ENCODE results near the gene NABP1.

Gene NABP1

DNA sequence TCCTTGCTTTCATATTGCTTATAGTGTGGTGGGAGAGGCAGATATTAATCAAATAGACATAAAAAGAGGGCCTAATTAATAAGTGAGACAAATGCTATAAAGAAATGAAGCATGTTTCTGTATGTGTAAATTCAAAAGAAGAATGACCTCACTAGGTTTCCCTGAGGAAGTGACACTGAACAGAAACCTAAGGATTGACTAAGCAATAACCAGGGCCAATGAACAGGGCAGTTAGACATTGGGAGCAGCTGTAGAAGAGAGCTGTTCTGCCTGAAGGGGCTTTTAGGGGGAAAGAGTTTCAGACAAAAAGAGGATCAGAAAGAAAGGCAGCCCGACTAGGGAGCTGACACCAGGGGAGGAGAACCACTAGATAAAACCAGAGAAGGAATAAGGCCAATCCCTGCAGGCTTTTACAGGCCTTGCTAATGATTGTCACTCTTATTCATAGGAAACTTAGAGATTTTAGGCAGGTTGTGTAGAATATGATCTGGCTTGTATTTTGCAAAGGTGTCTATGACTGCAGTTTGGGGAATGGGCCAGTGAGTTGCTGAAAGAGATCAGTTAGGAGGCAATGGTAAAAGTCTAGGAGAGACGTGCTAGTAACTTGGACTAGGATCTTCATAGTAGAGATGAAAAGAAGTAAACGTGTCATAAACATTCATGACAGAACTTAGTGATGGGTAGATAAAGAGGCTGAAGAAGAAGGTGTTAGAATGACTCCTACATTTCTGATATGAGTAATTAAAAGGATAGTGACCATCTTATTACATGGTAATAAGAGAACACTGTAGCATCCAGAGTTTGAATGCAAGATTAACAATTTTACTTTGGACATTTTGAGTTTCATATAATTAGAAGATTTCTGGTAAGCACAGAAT is 26.8 kb upstream of the NABP1 start:
- no peak for DNase-seq

DNA sequence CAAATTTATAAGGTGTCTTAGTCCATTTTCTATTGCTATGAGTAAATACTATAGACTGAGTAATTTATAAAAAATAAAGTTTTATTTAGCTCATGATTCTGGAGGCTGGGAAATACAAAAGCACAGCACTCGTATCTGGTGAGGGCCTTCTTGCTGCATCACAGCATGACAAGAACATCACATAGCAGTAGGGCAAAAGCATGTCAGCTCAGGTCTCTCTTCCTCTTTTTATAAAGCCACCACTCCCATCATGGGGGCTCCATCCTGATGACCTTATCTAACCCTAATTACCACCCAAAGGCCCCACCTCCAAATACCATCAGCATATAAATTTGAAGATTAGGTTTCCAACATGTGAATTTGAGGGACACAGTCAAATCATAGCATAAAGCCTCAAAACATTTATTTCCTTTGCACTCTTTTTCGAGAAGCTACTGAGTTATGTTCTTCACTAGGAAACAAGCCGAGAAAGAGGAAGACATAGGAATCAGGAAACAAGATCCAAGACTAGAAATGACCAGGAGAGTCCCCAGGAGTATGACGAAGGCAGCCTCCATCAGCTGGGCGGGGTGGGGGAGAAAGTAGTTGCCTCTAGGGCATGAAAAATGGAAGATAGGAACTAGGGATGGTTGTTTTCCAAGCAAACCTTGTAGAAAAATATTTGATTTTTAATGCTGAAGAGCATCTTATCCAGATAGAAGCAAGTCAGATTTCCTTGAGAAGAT is 24.1 kb upstream of the NABP1 start:
- DNase-seq = no peak

DNA sequence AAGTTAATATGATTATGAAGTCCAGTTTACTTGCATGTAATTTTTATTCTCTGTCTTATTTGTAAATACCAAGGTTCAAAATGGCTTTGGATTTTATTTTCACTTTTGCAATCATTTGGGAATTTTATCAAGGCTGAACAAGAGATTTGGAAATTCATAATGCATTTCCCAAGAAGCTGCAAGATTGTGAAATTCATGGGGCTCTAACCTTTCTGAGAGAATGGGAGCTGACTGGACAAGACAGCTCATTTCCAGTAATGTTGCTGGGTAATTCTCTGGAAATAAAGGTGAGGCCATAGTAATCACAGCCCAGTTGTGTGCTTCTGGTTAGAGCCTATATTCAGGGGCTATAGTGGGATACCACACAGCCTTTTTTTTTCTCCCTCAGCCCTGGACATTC is 21.5 kb upstream of the NABP1 start:
- no peak for DNase-seq

DNA sequence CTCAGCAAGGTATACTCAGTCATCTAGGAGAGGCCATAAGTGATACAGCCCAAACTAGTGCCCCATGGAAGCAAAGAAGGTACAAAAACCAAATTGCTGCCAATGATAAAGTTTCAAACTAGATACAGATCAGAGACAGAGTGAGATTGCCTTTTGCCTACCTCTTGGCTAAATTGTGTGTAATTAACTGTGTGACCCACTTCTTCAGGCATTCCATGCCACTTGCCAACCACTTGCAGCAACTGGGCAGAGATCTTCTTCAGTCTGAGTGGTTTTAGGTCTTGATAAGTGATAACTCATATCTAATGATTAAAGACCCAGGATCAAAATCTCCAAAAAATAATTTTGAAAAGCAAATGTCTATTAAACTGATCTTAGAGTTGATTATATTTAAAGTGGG is 21.1 kb upstream of the NABP1 start:
- DNase-seq = no peak

DNA sequence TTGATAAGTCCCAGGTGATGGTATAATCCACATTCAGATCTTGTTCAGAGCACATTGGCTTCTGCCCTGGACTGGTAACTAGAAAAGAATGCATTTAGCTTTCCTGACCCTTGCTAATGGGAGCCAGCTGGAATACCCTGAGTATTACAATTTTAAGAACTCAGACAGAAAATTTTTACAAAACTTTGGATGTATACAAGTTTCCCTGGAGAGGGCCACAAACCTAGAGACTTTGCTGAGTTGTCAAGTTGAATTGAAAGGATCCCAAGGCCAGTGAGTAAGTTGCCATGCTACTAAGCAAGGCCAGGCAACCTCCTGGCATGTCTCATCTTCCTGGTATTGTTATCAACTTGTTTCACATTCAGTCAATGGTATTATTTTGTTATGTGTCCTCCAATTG is 20.0 kb upstream of the NABP1 start:
- no peak for DNase-seq

DNA sequence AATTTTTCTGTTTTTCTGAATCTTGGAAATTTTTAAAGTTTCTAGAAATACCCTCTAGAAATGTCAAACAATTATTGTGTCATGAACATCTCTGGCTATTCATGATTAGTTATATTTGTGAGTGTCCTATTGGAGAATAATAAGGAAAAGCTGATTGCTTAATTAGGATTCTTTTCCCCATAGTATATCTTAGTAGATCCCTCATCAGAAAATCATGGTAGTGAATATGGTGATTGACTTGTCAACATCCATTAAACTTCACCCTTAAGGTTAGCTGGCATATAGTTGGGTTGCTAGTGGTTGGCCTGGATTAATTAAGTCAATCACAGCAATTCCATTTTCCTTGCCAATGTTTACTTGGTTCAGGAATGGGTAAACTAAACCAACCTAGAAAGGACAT is 18.7 kb upstream of the NABP1 start:
- no peak for DNase-seq

DNA sequence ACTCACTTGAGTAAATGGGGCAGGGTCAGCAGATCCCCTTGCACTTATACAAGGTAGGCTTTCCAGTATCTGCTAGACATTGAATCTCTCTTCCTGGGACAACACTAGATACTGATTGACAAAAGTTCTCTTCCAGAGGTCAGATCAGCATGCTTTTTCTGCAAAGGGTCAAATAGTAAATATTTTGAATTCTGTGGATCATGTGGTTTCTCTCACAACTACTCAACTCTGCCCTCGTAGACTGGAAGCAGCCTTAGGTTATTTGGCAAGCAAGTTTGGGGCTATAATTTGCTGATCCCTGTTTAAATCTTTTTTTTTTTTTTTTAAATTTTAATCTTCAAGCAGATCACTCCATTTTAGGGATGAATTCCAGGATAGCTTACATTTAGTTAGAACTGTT is 17.4 kb upstream of the NABP1 start:
- no peak for DNase-seq

DNA sequence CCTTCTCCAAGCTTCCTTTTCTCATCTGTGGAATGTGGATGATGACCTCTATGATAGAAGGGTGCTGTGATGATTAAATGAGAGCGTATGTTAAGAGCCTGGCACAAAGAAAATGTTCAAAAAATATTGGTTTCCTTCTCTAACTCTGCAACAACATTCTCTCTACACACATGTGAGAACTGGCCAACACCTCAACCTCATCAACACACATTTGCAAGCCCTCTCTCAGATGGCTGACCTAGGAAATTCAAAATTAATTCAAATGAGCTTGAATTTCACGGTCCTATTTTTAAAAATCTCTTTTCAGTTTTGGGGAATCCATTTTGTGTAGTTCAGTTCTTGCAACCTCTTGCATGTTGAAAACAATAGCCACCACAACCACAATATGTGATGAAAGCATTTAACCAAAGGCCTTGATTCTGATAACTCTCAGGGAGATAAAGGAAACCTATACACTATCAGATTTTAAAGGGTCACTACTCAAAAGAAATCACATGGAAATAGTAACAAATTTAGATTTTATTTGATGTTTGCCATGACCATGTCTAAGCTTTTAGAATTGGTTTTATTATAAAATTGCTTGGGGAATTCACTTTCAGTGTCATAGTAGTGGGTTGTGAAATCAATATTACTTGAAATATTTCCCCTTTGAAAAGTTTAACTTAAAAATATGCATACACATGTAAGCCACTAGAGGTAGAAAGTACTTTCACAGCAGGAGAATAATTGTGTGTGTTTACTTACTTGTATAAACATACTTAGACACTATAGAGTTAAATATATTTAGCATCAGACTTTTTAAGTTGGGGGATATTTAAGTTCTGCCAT is 16.6 kb upstream of the NABP1 start:
- DNase-seq = no peak

DNA sequence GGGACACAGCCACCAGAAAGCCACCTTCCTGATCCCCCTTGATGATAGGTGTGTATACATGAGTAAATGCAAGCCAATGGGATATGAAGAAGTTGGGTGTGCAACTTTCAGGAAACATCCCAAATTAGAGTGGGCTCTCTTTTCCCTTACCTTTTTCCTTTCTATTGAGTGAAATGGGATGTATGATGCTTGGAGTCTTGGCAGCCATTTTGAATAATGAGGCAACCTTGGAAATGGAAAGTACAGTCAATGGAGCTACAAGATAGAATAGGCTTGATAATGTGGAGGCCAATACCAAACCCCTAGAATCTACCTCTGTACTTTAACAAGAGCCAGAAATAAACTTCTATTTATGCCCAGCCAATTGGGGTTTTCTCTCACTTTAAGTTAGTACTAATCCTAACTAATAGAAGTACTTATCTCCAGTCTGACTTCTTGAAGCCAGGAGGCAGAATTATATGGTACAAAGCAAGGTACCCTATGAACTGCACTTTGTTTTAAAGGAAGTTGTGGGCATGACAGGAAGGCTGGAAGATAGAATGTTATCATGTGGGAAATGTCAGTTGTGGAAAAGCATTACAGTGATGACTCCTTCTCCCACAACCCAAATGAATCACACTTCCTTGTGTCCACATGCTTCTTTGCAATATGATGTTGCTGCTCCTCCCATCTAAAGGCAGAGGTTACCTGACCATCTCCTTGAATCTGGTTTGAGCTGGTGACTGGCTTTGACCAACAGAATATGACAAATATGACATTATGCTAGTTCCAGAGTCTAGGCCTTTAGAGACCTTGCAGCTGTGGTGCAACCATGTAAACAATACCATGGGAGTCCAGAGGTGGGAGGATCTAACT is 12.9 kb upstream of the NABP1 start:
- no peak for DNase-seq

DNA sequence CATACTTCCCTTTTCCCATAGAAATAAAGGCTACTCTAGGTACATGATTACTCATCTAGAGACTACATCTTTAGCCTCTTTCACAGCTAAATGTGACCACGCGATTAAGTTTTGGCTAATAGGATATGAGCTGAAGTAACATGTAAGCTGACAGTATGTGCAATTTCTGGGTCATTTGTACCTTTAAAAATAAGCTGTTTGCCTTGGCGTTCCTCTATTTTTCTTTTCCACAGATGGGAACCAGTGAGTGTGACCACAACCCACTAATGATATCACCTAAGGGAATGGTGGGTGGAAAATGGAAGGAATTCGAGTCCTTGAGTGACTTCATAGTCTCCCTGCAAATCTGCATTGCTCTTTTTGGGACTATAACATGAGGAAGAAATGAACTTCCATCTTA is 11.7 kb upstream of the NABP1 start:
- no peak for DNase-seq

DNA sequence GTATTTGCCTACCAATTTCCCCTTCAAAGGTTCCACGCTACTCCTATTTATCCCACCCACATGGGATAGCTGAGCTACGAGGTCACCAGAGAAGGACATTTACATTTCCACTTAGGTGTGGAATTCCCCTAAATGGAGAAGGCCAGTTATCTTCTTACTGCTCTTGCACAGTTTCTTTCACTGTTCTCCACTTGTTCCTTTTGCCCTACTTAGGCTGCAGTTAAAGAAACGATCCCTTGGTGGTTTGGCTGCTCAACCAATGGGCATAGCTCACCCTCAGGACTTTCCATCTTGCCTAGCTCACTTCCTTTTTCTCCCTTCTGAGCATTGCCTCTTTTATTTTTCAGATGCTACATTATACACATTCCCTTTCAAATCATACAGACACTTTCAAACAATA is 11.2 kb upstream of the NABP1 start:
- DNase-seq = no peak

DNA sequence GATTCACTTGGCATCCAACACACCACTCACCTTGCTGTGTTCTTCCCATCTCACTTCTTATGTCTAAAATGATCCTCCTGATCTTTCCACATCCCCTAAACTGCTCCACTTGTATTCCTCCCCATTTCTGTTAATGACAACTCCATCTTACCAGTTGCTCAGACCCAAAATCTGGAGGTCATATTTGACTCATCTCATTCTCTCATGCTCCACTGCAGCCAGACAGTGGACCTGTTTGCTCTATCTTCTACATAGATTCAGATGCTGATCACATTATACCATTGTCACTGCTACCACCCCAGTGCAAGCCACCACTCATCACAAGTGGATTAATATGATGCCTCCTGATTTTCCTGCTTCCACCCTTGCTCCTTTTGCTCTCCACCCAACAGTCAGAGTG is 7.9 kb upstream of the NABP1 start:
- no peak for DNase-seq

DNA sequence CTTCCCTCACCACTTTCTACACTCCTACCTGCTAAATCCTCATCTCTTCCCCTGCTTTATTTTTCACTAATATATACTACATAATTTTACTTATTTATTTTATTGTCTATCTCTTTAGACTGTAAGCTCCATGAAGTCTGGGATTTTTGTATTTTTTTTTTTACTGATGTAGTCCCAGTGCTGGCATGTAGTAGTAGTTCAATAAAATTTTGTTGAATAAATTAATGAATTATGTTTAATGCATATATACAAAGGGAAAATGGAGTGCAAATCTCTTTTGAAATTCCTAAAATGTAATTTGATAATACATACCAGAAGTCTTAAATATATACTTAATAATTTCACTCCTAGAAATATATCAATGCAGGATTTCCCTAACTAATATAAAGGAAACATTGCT is 7.1 kb upstream of the NABP1 start:
- DNase-seq = no peak

DNA sequence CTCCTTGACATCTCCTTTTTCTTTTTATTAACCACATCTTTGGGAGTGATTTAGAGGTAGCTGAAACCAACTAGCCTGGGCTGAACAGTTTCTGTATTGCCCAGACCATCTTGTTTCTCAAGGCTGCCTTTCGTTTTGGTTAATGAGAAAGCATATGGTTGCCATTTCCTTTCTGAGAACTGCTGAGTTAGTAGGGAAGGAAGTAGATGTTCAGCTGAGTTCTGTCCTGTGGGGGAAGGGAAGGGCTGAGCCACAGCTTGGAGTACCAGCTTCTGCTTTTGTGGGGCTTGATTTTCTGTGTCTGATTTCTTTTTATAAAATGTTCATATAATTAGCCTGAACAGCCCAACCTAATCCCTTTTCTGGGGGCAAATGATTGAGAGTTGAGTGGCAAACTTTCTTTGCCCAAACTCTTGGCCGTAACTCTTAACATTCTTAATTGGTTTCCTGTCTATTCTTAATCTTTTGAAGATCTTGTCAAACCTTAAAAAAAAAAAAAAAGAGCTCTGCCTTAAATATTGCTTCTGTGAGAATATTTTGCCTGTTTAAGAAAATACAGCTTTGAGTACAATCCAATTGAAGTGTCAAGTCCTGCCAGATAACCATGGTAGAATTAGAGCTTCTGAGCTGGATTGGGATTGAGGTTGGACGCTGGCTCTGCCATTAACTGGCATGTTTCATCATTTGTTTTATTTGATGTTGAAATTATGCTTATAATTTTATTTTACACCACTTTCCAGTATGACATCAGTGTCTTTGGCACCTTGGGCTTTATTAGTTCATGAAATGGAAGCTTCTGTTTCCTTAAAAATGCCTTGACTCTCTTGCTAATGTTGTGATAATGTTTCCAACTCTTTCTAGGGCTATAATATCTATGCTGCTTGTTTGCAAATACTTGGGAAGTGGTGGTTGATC is 1.9 kb upstream of the NABP1 start:
- peak; percentile 23 for DNase-seq

DNA sequence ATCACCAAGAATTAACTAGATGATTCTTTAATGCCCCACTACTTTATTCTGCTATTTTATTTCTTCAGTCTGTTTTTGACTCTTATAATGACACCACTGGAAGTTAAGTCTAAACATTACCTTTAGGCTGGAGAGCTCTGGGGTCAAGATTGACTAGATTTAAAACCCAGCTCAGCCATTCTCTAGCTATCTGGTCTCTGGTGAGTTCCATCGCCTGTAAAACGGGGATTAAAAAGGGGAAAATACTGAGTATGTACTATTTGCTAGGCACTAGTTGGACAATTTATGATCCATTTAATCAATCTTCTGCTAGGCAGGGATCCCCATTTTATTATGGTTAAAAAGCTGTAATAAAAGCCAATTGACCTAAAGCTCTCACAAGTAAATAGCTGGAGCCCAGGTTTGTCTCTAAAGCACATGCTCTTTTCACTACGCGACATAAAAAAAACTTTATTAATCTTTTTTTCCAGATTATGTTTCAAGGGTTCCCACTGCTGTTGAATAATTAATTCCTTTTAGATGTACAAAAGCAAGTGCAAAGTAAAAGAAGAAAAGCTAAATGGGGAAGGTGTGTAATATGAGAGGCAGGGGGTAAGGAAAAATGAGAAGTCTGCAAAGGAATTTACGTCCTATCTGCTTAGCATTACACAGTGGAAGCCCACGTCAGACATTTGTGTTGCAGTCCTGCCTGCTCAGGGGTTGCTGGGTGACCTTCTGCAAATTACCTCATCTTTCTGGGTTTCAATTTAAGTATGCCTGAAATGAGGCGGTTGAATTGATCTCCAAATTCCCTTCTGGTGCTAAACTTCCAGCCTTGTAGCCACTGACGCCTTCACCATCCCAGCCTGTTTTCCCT is 918 bp upstream of the NABP1 start:
- peak; percentile 11 for DNase-seq

DNA sequence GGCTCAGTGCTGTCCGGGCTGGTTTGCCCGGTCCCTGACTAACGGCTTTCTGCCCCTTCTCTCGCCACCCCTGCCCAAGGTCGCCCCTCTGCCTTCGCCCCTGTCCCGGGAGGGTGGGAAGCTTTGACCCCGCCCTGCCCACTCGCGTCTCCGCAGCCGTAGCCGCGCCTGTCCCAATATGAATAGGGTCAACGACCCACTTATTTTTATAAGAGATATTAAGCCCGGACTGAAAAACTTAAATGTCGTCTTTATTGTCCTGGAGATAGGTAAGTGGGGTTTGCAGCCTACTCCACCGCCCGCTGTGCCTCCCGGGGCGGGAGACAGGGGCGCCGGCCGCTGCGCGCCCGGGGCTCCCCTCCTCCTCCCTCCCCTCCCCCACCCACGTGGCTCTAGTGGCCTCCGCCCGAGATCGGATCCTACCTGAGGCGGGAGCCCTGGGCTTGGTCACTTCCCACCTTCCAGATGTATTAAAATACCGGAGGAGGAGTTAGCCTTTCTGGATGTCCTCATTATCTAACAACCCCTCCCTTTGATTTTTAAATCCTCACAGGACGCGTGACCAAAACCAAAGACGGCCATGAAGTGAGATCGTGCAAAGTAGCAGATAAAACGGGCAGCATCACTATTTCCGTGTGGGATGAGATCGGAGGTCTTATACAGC is 633 bp downstream of the NABP1 start:
- DNase-seq = peak; percentile 51

DNA sequence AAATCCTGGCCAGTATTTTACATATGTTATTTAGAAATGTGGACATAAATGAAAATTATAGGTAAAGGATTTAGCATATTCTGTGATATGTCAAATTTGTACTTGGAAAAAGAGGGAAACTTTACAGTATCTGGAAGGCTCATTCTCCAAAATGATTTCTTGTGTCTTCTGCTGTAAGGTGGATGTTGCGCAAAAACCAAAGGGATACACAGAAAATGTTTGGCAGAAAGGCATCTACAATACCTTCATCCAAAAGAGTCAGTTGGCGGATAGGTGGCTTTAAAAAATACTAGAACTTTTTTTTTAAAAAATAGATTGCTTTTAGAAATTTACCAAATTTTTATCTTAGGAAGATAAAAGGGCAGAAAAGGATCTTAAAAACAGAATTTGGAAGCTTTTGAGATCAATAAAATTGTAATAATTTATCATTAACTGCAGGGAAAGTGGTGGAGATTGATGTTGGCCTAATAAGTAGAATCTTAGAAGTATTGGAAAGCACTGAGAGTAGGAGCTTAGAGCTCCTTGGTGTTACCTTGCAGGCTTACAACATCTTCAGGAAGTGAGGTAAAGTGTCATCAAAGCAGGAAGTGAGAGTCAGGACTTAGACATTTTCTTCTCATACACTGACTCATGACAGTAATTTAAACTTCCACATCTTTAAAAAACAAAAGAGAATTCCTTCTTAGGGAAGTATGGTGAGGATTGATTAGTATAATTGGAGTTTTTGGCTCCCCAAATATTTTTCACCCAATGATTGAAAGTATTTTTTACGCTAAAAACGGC is 2.1 kb downstream of the NABP1 start:
- no peak for DNase-seq

DNA sequence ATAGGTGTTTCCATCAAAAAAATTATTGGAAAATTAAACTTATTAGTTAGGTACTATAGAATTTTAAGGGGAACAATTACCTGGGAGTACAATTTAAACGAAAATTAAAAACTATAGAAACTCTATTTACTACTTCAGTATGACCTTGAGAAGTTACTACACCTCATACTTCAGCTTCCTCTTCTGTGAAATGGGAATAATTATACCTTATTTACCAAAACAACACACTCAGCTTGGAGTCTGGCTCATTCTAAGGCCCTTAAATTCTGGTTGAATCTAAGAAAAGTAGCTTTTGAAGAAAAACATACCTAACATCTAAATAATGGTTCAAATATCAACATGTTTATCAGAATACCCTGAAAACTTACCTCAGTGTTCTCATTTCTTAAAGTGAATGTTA is 2.7 kb downstream of the NABP1 start:
- no peak for DNase-seq

DNA sequence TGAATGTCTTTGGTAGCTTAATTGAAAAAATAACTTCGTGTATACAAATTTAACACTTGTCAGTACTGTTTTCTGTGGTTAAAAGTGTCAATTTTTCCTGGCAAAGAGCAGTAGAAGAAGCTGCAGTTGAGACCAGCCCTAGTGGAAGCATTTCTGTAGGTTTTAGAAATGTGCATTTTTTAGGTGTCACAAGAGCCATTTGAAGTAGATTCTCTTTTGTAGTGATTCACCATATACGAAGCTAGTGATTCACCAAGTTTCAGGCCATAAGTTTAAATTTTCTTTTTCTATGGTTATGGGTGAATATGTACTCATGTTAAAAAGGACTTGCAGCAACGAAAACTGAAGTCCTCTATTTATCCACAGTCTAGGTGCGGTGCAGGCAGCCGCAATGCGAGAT is 4.2 kb downstream of the NABP1 start:
- no peak for DNase-seq

All from T-helper 9 cell (primary cell).